Adrenal gland (tissue), 12 donors: ENCODE measurements around the gene ENGASE. TPM values are rescaled to one million over a fixed set of nuclear protein-coding genes. Genes with fewer than 3 reads are reported as not detected.

Source experiments
- DNase-seq, 7 donors: peaks; one replicate each; pipeline ENCODE4 v3.0.0-alpha.2; 2019 to 2020
- H3K27ac ChIP-seq, 5 donors: fragments of 200-600 bp; sonication (generic) in 4 of 5; 1 replicate in 3 of 5; 2 replicates in 2 of 5; pipeline versions ENCODE4 v1.5.1 to v1.8.0; 2016 to 2020; ENCODE audit warnings: mild to moderate bottlenecking in 1 of 5
- H3K27me3 ChIP-seq: fragments of 200-600 bp; 2 replicates; pipeline ENCODE4 v1.8.0; 2021
- H3K36me3 ChIP-seq, 2 donors: fragments of 200-600 bp; replicated peaks in 1 of 2; 1 replicate in 1 of 2; 2 replicates in 1 of 2; pipeline versions ENCODE4 v1.5.1 to v1.8.0; 2018 to 2022
- H3K4me1 ChIP-seq, 2 donors: fragments of 200-600 bp; replicated peaks in 1 of 2; 1 replicate in 1 of 2; 2 replicates in 1 of 2; pipeline versions ENCODE4 v1.5.1 to v1.8.0; 2018 to 2021
- H3K4me3 ChIP-seq, 4 donors: fragments of 200-600 bp; sonication (generic) in 3 of 4; one replicate each; pipeline ENCODE4 v1.5.1; 2016 to 2018
- H3K9me3 ChIP-seq, 3 donors: fragments of 200-600 bp; sonication (generic) in 1 of 3; replicated peaks in 1 of 3; 1 replicate in 2 of 3; 2 replicates in 1 of 3; pipeline versions ENCODE4 v1.5.1 to v1.8.0; 2016 to 2021
- CTCF ChIP-seq, 6 experiments: fragments of 450-650 bp in 4 of 6; fragments of 200-600 bp in 2 of 6; sonication (generic) in 1 of 6; IDR thresholded peaks; 1 replicate in 5 of 6; 2 replicates in 1 of 6; pipeline versions ENCODE4 v1.5.1 to v1.8.0; 2016 to 2021; ENCODE audit warnings: antibody characterized with exemption in 6 of 6, mild to moderate bottlenecking in 2 of 6, moderate library complexity in 1 of 6
- POLR2A ChIP-seq, 2 donors: fragments of 450-650 bp; IDR thresholded peaks; one replicate each; pipeline ENCODE4 v1.6.1; 2017; ENCODE audit warnings: antibody characterized with exemption in 2 of 2, mild to moderate bottlenecking in 2 of 2, moderate library complexity in 1 of 2
- WGBS, 4 donors: extraction: QIAGEN DNeasy Blood & Tissue Kit in 2 of 4; methylation state at CpG; one replicate each; pipeline versions ENCODE4 v1.1.5 to v1.1.7; 2013 to 2017; 5-methylcytosine and 5-hydroxymethylcytosine counted together
- intact Hi-C, 2 donors: fragments of 100-400 bp; cut with DNase I; formaldehyde crosslinking; loops; one replicate each; pipeline versions ENCODE4 v1.14.1 to v1.15.0; 2022 to 2023
- polyA plus RNA-seq, 3 donors: library from polyadenylated mRNA; stranded (reverse); fragments of 200-250 nt in 2 of 3; fragments of 350-450 nt in 1 of 3; fragmentation: Illumina TruSeq in 1 of 3; extraction: RNeasy Lipid Tissue Mini Kit (QIAGEN cat#74804) in 1 of 3; gene quantifications; one replicate each; pipeline ENCODE4 v1.2.3, GENCODE V29; 2013 to 2014
- total RNA-seq, 9 donors: library from RNA; depleted of rRNA in 4 of 9; stranded (reverse); fragments of >200 nt in 4 of 9; fragments of 120-200 nt in 1 of 9; fragmentation: NEBNext Ultra II Directional in 1 of 9; extraction: Animal tissue kit (Norgen Biotek cat#: 25700) in 1 of 9; gene quantifications; one replicate each; pipeline versions ENCODE4 v1.1.0 to v1.2.4, GENCODE V29; 2013 to 2023
- donor health status: healthy with polysubstance abuse.
- donor health status: Bipolar disorder and iron deficiency.
- donor health status: DM: yes; HTN: yes; CAD: no.
- donor health status: DM: no; HTN: no; CAD: no.
- donor health status: DM: no; HTN: no; CAD: no.
- donor health status: DM: yes; HTN: yes; CAD: no.

Gene ENGASE
- total and polyA plus RNA-seq, 12 donors = 4.4 to 155 (median 31.1) TPM

GRCh38 chr17:79135628-79136405 lies 61.2 kb downstream of the ENGASE start:
- WGBS, 4 donors = 45 to 58% (median 55%) methylated on average over 14 to 24 of the region's 24 CpGs
- Histone ChIP-seq H3K27ac (no peak overlapping the region), H3K4me1 (no peaks in the 10 kb centered on the region), H3K4me3 (no peak overlapping the region), H3K9me3 (no peaks in the 10 kb centered on the region), H3K36me3 (no peaks in the 10 kb centered on the region), H3K27me3 (peaks cover 11% of the 10 kb centered on the region)
- no peak for DNase-seq
- no peak for TF ChIP-seq POLR2A (IDR thresholded peaks at IDR 0.05)
- TF ChIP-seq CTCF (IDR thresholded peaks at IDR 0.05) = no peak
- intact Hi-C loops = no loop called here

Other genes starting within 250 kb of the ENGASE start
- 10 to 100 TPM; 13.9 to 69.1 (median 46.3) TPM for gene USP36, start 234.0 kb upstream of the ENGASE start, total RNA-seq
- 10 to 100 TPM; 19.7 to 48.8 (median 44.8) TPM for gene USP36, start 234.0 kb upstream of the ENGASE start, polyA plus RNA-seq
- gene CEP295NL, start 171.6 kb upstream of the ENGASE start, total RNA-seq = 1 to 10 TPM in 5 of 9 donors, under 1 TPM in 4; 0.18 to 5.1 (median 1.1) TPM
- gene CEP295NL, start 171.6 kb upstream of the ENGASE start, polyA plus RNA-seq = 1 to 10 TPM in 1 of 3 donors, under 1 TPM in 2; 0.07 to 3.7 (median 0.13) TPM
- gene TIMP2, start 149.4 kb upstream of the ENGASE start, total RNA-seq = 100 to 1,000 TPM in 8 of 9 donors, 10 to 100 TPM in 1; 20.2 to 275 (median 210) TPM
- gene TIMP2, start 149.4 kb upstream of the ENGASE start, polyA plus RNA-seq = 100 to 1,000 TPM in 1 of 3 donors, 10 to 100 TPM in 2; 50.8 to 153 (median 55.9) TPM
- gene LGALS3BP, start 94.9 kb upstream of the ENGASE start, total RNA-seq = 1,000 to 10,000 TPM in 2 of 9 donors, 100 to 1,000 TPM in 7; 144 to 1,588 (median 789) TPM
- 100 to 1,000 TPM; 266 to 499 (median 286) TPM for gene LGALS3BP, start 94.9 kb upstream of the ENGASE start, polyA plus RNA-seq
- gene CANT1, start 65.1 kb upstream of the ENGASE start, total RNA-seq = 10 to 100 TPM; 32.4 to 78.3 (median 59.5) TPM
- gene CANT1, start 65.1 kb upstream of the ENGASE start, polyA plus RNA-seq = 10 to 100 TPM; 10.3 to 29.5 (median 10.7) TPM
- 100 to 1,000 TPM in 6 of 9 donors, 10 to 100 TPM in 3; 20.4 to 175 (median 134) TPM for gene C1QTNF1, start 50.7 kb upstream of the ENGASE start, total RNA-seq
- 100 to 1,000 TPM in 1 of 3 donors, 10 to 100 TPM in 2; 17.2 to 147 (median 74.4) TPM for gene C1QTNF1, start 50.7 kb upstream of the ENGASE start, polyA plus RNA-seq